HG03108 (cell line): ENCODE data around the gene UQCR11.

Source experiments
- ATAC-seq: cut with Tn5 transposase; IDR thresholded peaks from one replicate; pipeline ENCODE4 v1.9.1; 2021; ENCODE audit warnings: moderate library complexity; ENCODE audit not compliant: unreplicated experiment

Gene UQCR11

GRCh38 chr19:1618157-1619093, 13.2 kb upstream of the UQCR11 start:
- ATAC-seq, result no peak

GRCh38 chr19:1616875-1617274, 11.6 kb upstream of the UQCR11 start:
- no peak for ATAC-seq

GRCh38 chr19:1616396-1616795, 11.1 kb upstream of the UQCR11 start:
- ATAC-seq, result no peak

- no peak for ATAC-seq
These were observed 10.0 kb upstream of the UQCR11 start for GRCh38 chr19:1615156-1615765.

- ATAC-seq, result no peak
These were observed 8.7 kb upstream of the UQCR11 start for GRCh38 chr19:1613808-1614570.

- ATAC-seq, result no peak
These were observed 7.9 kb upstream of the UQCR11 start for GRCh38 chr19:1613146-1613545.

GRCh38 chr19:1612114-1613086, 7.1 kb upstream of the UQCR11 start:
- ATAC-seq, result no peak

- ATAC-seq, result no peak
These were observed 6.1 kb upstream of the UQCR11 start for GRCh38 chr19:1611353-1611752.

GRCh38 chr19:1610579-1610978, 5.3 kb upstream of the UQCR11 start:
- no peak for ATAC-seq

GRCh38 chr19:1609680-1610474, 4.6 kb upstream of the UQCR11 start:
- ATAC-seq, result no peak

GRCh38 chr19:1609103-1609396, 3.8 kb upstream of the UQCR11 start:
- ATAC-seq, result no peak

GRCh38 chr19:1608359-1609102, 3.3 kb upstream of the UQCR11 start:
- ATAC-seq, result no peak

- ATAC-seq, result peak; percentile 3
These were observed 933 bp upstream of the UQCR11 start for GRCh38 chr19:1606138-1606651.

- ATAC-seq, result no peak
These were observed 3.1 kb downstream of the UQCR11 start for GRCh38 chr19:1602091-1602707.

GRCh38 chr19:1601613-1602064, 3.6 kb downstream of the UQCR11 start:
- ATAC-seq, result no peak

GRCh38 chr19:1599460-1599846, 5.8 kb downstream of the UQCR11 start:
- ATAC-seq, result no peak

GRCh38 chr19:1598777-1599459, 6.3 kb downstream of the UQCR11 start:
- no peak for ATAC-seq

GRCh38 chr19:1593501-1593772, 11.8 kb downstream of the UQCR11 start:
- ATAC-seq, result no peak
